Activated CD8-positive, alpha-beta memory T cell treated with anti-CD3 and anti-CD28 coated beads, Interleukin-2, amount 50 U/mL, for 48 hours (primary cell): ENCODE measurements around the gene PLCL1.

Experiments
- DNase-seq: peaks from one replicate; pipeline ENCODE4 v3.0.0-alpha.2; 2020

The PLCL1 gene

DNA sequence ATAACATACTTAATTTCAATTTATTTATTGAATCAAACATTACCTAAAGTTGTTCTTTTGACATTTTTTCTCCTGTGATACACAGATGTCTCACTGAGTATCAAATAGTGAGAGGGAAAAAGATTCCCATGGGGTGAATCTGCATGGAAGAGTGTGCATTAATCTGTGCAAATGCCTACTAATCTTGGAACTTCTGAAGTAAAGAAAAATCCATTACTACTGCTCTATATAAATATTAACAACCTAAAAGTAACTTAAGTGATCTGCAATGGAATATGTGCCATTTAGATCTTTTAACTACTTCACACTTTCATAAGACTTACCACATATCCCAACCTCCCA, 125.5 kb downstream of the PLCL1 start:
- DNase-seq: no peak

DNA sequence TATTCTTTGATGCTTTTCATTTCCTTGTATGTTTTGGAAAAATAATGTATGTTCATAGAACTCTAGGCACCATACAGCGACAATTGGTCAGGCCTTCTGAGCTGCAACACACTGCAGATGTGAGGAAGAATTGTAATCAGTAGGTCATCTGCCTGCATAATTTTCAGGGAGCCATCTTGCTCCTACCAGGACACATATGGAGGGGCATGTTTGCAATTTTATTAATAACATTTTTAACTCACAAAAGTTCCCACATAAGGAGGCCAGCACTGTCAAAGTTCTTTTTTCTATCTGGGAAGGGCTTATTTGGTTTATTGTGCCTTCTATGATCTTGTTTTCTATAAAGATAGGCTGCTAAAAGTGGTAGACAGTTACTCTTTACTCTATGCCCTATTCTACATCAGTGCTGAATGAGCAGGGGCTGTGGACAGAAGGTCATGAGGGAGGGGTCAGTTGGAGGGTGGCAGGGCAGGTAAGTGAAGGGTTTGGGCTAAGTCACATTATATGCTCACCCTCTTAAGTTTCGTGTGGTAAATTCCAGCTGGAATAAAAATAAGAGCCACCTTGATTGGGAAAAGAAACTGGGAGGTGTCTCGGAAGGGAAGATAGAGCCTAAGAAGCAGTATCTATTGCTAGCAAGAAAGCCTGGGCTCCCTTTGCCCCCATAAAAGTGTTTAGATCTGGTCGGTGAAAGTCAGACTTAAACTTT, 126.3 kb downstream of the PLCL1 start:
- DNase-seq: no peak

DNA sequence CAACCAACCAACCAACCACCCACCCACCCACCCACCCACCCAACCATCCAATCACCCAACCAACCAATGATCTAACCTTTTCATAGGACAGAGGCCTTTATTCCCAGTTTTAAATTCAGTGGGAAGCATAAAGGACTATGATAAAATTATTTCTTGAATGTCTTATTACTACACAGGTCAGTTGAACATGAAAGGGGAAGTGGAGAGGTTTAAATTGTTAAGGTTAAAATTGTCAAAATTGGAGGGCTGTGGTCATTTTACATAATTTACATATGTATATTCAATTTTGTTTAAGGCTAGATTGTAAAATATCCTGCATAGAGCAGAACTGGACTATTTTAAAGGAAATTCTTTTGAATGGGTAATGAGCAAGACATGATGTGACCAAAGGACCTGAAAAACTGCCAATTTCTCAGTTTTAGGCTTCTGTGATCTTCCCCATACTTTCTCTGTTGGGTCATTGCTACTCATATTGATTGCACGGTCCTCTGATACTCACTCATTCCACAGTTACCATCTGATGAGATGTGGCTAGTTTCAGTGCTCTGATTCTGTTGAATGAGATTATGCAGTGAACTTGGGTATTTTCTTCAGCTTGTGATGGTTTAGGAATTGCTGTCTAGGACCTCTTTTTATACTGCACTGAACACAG, 127.4 kb downstream of the PLCL1 start:
- DNase-seq: no peak

DNA sequence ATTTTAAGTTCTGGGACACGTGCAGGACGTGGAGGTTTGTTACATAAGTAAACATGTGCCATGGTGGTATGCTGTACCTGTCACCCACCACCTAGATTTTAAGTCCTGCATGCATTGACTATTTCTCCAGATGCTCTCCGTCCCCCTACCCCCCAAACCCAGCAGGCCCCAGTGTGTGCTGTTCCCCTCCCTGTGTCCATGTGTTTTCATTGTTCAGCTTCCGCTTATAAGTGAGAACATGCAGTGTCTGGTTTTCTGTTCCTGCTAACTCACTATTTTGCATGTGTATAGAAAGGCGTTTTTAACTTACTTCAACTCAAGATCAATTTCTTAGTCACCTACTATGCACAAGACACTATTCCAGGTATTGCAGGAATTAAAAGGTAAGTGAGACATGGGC, 128.0 kb downstream of the PLCL1 start:
- no peak for DNase-seq

DNA sequence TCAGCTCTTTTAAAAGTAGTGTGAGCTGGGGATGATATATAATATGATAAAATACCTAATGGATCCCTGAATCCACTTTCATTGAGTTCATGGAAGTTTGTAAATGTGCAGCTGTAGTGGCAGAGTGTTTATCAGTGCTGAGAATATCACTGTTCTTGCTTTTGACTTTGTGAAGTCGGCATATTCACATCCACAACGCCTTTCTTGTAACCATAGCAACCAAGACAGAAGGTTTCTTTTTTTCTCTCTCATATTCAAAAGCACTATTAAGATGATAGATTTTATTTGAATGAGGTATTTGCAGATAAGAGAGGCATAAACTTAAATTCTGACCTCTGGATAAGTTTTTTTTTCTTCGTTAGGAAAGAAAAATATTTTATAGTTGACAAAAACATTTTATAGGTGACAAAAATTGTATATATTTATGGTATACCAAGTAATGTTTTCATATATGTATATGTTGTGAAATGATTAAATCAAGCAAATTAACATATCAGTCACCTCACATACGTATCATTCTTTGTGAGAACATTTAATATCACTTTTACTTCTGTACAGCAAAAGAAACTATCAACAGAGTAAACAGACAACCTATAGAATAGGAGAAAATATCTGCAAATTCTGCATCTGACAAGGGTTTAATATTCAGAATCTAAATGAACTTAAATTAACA, 130.0 kb downstream of the PLCL1 start:
- no peak for DNase-seq

DNA sequence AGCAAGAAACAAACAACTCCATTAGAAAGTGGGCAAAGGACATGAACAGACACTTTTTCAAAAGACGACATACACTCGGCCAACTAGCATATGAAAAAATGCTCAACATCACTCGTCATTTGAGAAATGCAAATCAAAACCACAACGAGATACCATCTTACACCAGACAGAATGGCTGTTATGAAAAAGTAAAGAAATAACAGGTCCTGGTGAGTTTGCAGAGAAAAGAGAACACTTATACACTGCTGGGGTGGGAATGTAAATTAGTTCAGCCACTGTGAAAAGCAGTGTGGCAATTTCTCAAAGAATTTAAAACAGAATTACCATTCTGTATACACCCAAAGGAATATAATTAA, 130.5 kb downstream of the PLCL1 start:
- DNase-seq: no peak

DNA sequence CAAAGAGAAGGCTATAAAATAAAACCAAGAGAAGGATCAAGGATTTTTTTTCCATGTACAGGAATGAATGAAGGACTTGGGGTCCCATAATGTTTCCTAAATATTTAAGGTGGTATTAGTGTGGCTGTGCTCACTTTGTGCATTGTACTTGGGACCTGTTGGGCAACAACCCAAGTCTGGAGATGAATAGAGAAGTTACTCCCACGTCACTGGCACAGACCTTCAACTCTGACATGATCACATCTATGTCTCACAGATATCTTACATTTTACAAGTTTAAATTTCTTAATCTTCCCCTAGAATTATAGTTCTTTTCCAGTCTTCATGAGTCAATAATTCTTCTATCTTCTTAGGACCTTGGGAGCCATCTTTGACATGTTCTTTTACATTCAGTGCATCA, 133.4 kb downstream of the PLCL1 start:
- no peak for DNase-seq

DNA sequence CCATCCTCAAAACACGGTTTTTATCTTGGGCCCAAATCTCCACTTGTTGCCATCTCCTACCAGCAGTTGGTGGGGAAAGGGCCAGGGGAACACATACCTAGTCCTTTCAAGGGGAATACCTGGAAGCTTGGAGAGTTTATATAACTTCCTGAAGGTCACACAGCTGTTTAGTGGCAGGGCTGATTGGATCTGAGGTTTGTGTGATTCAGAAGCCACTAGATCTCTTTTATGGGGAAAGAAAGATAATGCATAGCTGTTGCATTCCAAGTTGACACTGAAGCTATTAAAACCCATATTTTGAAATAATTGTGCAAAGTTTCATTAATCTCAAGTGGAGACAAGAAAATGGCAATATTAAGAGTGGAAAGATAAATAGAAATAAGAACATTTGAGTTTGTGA, 134.2 kb downstream of the PLCL1 start:
- no peak for DNase-seq

DNA sequence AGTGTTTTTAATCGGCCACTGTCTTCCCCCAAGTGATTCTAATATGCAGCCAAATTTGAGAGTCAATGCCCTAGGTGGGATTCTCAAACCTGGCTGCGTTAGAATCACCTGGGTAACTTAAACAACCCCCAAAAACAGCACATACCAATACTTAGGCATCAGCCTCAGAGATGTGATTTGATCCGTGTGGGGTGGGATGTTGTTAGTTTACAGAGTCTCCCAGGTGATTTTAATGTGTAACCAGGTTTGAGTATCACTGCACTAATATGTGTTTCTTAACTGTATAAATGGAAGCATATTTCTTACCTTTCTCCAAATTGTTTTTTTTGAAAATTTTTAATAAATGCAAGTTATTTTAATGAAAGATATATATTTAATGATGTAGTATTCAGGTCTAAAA, 135.4 kb downstream of the PLCL1 start:
- no peak for DNase-seq

DNA sequence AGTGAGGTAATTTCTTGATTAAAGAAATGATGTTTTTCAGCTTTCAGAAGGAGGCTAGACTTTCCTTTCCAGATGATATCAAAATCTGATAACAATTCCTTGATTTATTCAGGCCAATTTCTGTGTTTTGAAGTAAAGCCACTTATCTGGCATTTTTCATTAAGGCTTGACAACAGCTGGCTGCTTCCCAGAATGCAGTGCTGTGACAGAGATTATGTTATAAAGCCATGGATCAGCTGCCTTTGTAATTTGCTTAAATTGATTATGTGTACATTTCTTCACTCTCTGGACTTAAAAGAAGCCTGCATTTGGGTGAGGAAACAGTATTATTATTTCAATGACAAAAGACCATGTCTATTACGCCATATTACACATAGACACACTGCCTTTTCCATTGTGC, 136.0 kb downstream of the PLCL1 start:
- no peak for DNase-seq

DNA sequence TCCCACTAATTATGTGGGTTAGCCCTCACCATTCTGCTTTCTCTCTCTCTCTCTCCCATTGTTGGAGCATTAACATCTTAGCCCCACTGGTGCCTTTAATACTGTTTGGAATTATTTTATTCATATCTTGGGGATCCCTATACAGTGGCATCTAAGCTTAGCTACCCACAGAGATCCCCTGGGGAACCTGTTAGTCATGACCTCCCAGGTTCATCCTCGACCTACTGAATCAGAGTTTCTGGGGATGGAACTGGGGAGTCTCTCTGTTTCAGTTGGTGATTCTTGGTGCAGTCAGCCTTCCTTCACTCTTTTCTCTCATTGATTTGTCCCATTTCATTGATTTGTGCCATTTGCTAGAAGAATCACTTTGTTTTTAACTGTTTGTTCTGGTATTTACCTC, 137.3 kb downstream of the PLCL1 start:
- no peak for DNase-seq

DNA sequence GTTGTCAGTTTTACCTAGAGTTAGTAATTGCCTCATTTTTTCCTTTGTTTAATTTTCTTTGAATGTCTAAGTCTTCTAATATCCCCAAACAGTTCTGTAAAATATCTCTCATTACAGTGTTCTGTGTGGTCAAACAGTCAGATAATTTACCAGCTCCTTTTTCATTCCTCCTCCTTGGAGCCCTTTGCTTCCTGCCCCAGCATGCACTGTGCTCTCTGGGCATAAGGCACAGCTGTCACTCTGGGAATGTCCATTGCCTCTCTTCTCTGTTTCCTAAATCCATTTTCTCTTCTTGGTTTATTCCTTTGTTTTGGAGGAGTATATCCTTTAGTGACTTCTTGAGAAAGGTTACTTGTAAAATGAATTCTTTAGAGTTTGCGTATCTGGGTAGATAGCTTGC, 139.3 kb downstream of the PLCL1 start:
- DNase-seq: no peak

DNA sequence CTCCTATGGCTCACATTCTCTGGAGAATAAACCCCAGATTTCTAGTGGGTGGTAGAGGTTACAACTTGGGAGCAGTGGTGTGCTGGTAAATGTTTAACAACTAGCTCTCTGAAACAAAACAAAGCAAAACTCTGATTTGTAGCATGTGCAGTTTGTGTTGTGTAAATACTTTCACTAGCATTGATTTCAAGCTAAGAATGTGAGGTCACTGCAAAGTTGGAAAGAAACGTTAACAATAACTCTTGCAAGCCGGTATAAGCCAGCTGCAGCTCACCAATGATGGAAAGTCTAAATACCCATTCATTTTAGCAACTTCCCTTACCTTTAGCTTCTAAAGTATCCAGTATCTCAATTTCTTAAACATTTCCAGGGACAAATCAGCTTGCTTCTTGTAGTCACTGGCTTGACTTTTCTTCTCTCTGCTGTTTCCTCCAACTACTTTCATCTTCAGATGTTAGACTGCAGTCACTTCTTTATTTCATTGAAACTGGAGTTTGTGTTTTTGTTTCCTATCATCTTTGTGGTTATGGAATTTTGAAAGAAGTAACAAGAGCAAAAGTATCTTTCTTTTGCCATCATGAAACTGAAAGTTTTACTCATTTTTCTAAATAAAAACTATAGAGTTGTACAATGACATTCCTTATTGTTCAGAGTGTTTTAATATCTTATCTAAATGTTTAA, 140.2 kb downstream of the PLCL1 start:
- no peak for DNase-seq

DNA sequence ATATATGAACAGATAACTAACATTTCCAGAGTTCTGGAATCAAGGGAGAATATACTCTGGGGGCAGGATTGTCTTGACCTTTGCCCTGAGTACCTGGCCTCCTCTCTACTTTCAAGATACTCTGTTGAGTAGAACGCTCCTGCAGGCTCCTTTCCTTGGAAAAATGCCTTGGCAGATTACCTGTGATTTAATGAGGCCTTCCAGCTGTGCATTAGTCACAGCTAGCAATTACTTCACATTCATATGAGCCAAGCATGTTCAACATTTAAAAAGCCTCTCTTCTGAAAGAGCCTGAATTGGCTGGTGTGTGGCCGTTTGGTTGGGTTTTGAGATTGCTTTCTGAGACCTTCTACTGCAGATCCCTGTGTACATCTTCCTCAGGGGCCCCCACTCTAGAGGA, 142.2 kb downstream of the PLCL1 start:
- no peak for DNase-seq

DNA sequence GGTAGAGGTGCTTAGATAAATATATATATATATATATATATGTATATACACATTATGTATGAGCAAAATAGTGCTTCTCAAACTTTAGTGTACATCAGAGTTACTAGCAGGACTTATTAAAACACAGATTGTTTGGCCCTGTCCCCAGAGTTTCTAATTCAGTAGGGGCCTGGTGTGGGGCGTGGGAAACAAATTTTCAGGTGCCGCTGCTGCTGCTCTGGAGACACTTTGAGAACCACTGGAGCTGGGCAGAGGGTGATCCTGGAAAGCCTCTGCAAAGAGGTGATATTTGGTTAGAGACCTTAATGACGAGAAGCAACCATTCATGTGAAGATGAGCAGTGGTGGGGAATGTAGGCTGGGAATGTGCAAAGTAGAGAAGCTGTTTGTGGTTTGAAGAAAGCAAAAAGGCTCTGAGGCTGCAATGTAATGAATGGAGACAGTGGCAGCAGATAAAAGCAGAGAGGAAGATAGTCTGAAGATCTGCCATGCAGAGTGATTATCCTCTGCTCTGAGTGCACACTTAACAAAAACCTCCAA, 142.9 kb downstream of the PLCL1 start:
- no peak for DNase-seq

DNA sequence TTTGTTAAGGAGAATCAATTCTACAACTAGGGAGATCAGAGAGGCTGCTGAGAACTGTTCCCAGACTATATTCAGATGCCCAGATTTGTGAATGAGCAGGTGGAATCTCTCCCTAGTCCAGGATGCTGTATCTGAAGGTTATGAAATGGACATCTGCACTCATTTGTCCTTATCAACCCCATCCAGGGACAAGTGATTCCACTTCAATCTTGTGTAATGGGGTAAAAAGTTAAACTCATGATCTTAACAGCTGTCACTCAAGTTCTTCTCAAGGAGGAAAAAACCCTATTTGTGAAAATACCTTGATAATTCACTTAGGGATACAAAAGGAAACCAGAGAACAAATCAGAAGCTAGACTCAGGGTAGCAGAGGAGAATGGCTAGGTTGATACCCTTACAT, 144.8 kb downstream of the PLCL1 start:
- DNase-seq: no peak

DNA sequence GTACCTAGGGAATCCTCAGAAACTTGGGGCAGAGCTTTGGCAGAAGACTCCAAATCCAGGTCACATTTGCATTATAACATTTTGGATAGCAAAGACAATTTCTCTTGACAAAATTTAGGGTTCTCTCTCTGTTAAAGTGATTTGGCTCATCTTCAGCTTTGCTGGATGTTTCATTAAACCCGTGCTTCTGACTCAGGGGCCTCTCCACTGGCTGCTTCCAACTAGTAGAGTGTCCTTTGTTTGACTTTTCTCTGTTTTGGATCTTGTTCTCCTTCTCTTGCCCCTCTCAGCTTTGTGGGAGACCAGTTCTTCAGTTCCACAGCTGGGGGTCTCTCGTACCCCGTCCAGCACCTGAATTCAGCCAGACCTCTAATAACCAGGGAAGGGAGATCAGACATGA, 145.6 kb downstream of the PLCL1 start:
- DNase-seq: no peak

DNA sequence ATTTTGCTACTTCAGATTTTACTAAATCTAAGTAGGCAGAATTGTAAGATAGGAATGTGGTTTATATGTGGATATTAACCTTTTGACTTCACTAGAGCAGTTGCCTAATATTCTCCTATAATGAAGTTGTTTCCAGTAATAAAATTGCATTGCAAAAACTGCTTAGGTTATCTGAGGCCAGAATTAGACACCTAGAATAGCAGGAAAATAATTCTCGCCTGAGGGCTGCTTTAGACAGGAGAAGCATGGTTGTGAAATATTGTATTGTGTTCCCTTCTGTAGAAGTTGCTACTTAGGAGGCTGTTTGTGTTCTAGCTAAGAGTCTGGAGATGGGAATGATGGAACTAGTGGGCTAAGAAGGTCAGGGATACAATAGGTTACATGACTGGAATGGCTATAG, 146.3 kb downstream of the PLCL1 start:
- no peak for DNase-seq

DNA sequence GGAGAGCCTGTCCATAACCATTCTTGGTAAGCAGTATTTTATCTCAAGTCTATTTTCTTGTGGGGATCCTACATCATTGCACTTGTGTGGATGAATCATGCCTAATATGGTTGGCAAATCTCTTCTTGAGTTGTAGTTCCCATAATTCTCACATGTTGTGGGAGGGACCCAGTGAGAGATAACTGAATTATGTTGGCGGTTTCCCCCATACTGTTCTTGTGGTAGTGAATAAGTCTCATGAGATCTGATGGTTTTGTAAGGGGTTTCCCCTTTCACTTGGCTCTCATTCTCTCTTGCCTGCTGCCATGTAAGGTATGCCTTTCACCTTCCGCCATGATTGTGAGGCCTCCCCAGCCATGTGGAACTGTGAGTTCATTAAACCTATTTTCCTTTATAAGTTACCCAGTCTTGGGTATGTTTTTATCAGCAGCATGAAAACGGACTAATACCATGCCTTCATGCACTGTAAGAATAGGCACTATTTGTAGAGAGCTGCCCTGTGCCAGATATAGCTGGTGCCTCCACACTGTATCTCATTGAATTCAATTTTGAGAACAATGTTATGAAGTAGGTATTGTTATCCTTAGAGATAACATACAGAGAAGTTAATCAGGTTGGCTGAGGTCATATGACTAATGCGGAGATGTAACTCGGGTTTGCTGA, 148.3 kb downstream of the PLCL1 start:
- no peak for DNase-seq

DNA sequence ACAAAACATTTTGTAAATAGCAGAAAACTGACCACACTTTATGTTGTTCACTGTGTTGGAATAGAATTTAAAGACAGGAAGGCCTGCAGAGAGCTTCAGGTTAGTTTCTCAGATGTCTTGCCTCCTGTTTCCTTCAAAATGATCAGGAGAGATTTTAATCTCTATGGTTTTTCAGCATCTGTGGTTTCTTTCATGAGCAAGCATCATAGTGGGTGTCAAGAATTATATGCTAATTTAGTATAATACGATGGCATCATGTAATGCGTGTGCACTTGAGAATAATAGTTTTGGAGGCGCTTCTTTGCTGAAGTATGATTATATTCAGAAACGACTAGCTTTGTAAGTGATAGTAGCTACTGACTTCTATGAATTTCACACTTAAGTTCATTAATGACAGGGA, 149.9 kb downstream of the PLCL1 start:
- DNase-seq: no peak

DNA sequence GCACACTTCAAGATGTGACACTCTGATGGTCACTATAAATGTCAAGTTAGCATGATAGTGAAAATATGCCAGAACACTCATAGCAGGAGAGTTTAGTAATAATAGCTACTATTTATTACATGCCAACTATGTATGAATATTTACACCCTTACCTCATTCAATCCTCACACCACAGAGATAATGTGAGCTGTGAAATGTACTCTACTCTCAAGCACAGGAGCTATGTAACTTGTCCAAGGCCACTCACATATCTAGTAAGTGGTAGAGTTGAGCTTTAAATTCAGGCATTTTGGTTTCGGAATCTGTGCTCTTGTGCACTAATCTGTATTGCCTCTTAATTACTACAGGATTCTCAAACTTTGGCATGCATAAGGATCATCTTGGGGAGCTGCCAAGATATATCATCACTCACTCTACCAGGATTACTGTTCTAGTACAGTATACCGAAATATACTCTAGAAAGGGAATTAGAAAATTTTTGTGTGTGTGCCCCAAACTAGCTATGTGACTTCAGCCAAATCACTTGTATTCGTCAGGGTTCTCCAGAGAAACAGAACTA, 154.3 kb downstream of the PLCL1 start:
- no peak for DNase-seq

DNA sequence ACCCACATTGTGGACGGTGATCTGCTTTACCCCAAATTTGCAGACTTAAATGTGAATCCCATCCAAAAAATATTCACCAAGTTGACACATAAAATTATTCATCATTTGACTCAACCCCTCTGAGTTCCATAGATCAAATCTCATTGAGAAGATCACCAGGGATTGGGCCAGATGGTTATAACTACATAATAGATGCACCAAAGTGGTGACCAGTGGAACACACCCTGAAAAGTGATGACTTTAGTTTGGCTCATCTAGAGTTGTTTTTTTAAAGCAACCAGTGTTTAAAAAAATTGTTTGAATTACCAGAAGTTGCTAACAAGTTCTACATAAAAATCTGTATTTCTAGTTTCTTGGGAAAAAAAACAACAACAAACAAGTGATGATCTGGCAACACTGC, 155.0 kb downstream of the PLCL1 start:
- DNase-seq: no peak

DNA sequence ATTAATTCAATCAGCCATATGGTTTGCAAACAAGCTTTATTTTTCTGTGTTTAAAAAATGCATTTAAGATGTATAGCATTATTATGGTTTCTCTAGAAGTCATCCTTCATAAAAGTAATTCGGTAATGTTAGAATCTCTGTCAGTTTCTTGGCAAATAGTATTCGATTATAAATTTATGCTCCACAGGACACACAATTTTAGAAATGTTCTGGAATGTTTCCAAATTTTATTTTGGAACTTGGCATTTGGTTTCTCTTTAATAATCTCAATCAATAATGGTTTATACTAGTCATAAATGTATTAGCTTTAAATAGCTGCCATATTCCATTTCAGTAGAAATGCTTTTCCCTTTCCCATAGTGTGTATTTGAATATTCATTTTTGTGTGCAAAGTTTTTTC, 156.4 kb downstream of the PLCL1 start:
- DNase-seq: no peak
